Activated CD8-positive, alpha-beta memory T cell treated with anti-CD3 and anti-CD28 coated beads for 36 hours (primary cell): ENCODE measurements around the gene EPB41L2. TPM values are rescaled to one million over a fixed set of nuclear protein-coding genes. Genes with fewer than 3 reads are reported as not detected.
"Not testable (repeated sequence)": the region's sequence is repeated elsewhere in the genome, so short reads cannot be mapped to it uniquely, and the experiment has no call there.

Source experiments
- CTCF ChIA-PET: fragments of 350-600 bp; sonication (Branson Sonifier 250); formaldehyde crosslinking; loops from one replicate; lab custom pipeline; 2021; ENCODE audit warnings: antibody characterized with exemption; lab: Charles Lee
- POLR2A ChIA-PET: fragments of 350-600 bp; sonication (Branson Sonifier 250); formaldehyde crosslinking; loops from one replicate; lab custom pipeline; 2021; ENCODE audit warnings: antibody characterized with exemption; lab: Charles Lee
- total RNA-seq, 2 experiments: library from RNA; stranded (reverse); gene quantifications; one replicate each; pipeline ENCODE4 v1.2.3, GENCODE V29; 2021

EPB41L2 gene
- 10 to 100 TPM; 34.3 to 40.4 TPM for total RNA-seq

GRCh38 chr6:131063028-131063763 is at the start of gene EPB41L2:
EPB41L2 (minus strand) TSS chr6:131063245; CDS start chr6:130956485, 106,760 bp downstream.
- ChIA-PET POLR2A (interaction anchor here (0.6 kb wide), 1 partner anchor 39 kb away, joined by 3 read pairs; no protein-coding TSS in a partner anchor), CTCF (no interaction called here)

- ChIA-PET CTCF (no interaction called here), POLR2A (no interaction called here)
These were observed 49.2 kb upstream of the EPB41L2 start for GRCh38 chr6:131112249-131112648.

GRCh38 chr6:131107151-131107550 is 44.1 kb upstream of the EPB41L2 start:
- POLR2A ChIA-PET, result no interaction called here

GRCh38 chr6:131103901-131104300 is 40.9 kb upstream of the EPB41L2 start:
- ChIA-PET CTCF (no interaction called here), POLR2A (no interaction called here)

More at GRCh38 chr6:131107151-131107550, 44.1 kb upstream of the EPB41L2 start:
- CTCF ChIA-PET, result interaction anchor here (1.2 kb wide), 1 partner anchor 10 kb away, joined by 3 read pairs; no protein-coding TSS in a partner anchor

GRCh38 chr6:131103296-131103695 is 40.3 kb upstream of the EPB41L2 start:
- ChIA-PET CTCF (no interaction called here), POLR2A (no interaction called here)

GRCh38 chr6:131101911-131102680 is 39.1 kb upstream of the EPB41L2 start:
- ChIA-PET CTCF (interaction anchor here (0.6 to 0.7 kb wide), 2 partner anchors 528 to 1124 kb away, joined by 3 to 4 read pairs; no protein-coding TSS in a partner anchor), POLR2A (interaction anchor here (0.7 kb wide), 1 partner anchor 173 kb away, joined by 3 read pairs; no protein-coding TSS in a partner anchor)

GRCh38 chr6:131096786-131097185 is 33.7 kb upstream of the EPB41L2 start:
- POLR2A ChIA-PET, result no interaction called here
- CTCF ChIA-PET, result no interaction called here

GRCh38 chr6:131093334-131093733 is 30.3 kb upstream of the EPB41L2 start:
- POLR2A ChIA-PET, result no interaction called here
- CTCF ChIA-PET, result interaction anchor here (0.7 kb wide), 1 partner anchor 75 kb away, joined by 3 read pairs; no protein-coding TSS in a partner anchor

GRCh38 chr6:131091944-131092343 is 28.9 kb upstream of the EPB41L2 start:
- POLR2A ChIA-PET, CTCF ChIA-PET: not testable (repeated sequence)

- CTCF ChIA-PET, POLR2A ChIA-PET: not testable (repeated sequence)
These were observed 27.3 kb upstream of the EPB41L2 start for GRCh38 chr6:131090339-131090738.

GRCh38 chr6:131084982-131085381 is 21.9 kb upstream of the EPB41L2 start:
- CTCF ChIA-PET, result no interaction called here

GRCh38 chr6:131083687-131084086 is 20.6 kb upstream of the EPB41L2 start:
- POLR2A ChIA-PET, result no interaction called here
- CTCF ChIA-PET, result no interaction called here

More at GRCh38 chr6:131084982-131085381, 21.9 kb upstream of the EPB41L2 start:
- POLR2A ChIA-PET, result no interaction called here

- CTCF ChIA-PET, result no interaction called here
- POLR2A ChIA-PET, result no interaction called here
These were observed 19.3 kb upstream of the EPB41L2 start for GRCh38 chr6:131082335-131082734.

- ChIA-PET POLR2A (interaction anchor here (0.6 kb wide), 1 partner anchor 160 kb away, joined by 3 read pairs; no protein-coding TSS in a partner anchor), CTCF (interaction anchor here (0.6 kb wide), 1 partner anchor 310 kb away, joined by 4 read pairs; no protein-coding TSS in a partner anchor)
These were observed 17.0 kb upstream of the EPB41L2 start for GRCh38 chr6:131080084-131080483.

- POLR2A ChIA-PET, result no interaction called here
- CTCF ChIA-PET, result no interaction called here
These were observed 10.5 kb upstream of the EPB41L2 start for GRCh38 chr6:131073577-131073976.

GRCh38 chr6:131070061-131070460 is 7.0 kb upstream of the EPB41L2 start:
- CTCF ChIA-PET, result no interaction called here
- POLR2A ChIA-PET, result no interaction called here

- CTCF ChIA-PET, result no interaction called here
- POLR2A ChIA-PET, result no interaction called here
These were observed 5.1 kb upstream of the EPB41L2 start for GRCh38 chr6:131068165-131068564.

- POLR2A ChIA-PET, result no interaction called here
- CTCF ChIA-PET, result no interaction called here
These were observed 4.5 kb upstream of the EPB41L2 start for GRCh38 chr6:131067521-131067920.

- ChIA-PET POLR2A (no interaction called here), CTCF (no interaction called here)
These were observed 2.8 kb upstream of the EPB41L2 start for GRCh38 chr6:131065824-131066171.
